Measurements from ENCODE around the gene STAG3.
"Not testable (repeated sequence)": the region's sequence is repeated elsewhere in the genome, so short reads cannot be mapped to it uniquely, and the experiment has no call there.

Gene STAG3

DNA sequence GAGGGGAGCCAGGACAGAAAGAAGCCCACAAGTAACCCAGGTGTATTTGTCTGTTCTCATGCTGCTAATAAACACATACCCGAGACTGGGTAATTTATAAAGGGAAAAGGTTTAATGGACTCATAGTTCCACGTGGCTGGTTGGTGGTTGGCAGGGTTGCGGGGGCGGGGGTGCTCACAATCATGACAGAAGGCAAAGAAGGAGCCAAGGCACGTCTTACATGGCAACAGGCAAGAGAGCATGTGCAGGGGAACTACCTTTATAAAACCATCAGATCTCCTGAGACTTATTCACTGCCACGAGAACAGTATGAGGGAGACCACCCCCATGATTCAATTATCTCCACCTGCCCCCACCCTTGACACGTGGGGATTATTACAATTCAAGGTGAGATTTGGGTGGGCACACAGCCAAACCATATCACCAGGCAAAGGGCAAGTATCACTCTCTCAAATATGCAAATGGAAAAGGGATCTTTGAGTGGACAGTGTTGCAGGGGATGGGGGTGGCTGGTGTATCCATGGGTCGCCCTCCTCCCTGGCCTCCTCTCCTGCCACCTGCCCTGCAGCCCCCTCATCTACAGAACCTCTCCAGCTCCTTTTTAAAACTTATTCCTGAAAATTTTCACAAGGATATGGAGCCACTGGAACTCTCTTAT, 57.1 kb downstream of the STAG3 start:
- not testable (repeated sequence) for H2AK5ac ChIP-seq (ENCODE audit: low read length); H3K4me3 ChIP-seq (ENCODE audit: low read depth, low read length); H3K9me3 ChIP-seq (ENCODE audit: insufficient read depth, low read depth, low read length); H2BK120ac ChIP-seq (ENCODE audit: insufficient read depth, low read length, poor library complexity); H2AFZ ChIP-seq (ENCODE audit: insufficient read depth, low read length, poor library complexity); H4K91ac ChIP-seq (ENCODE audit: low read depth, low read length); H2BK5ac ChIP-seq (ENCODE audit: low read depth, low read length, poor library complexity); H3K23ac ChIP-seq (ENCODE audit: low read length); H2BK12ac ChIP-seq (ENCODE audit: low read length); DNase-seq; H3K27ac ChIP-seq (ENCODE audit: low read depth, low read length); H3K79me1 ChIP-seq (ENCODE audit: low read length); H3K27me3 ChIP-seq (ENCODE audit: insufficient read depth, low read length); H4K12ac ChIP-seq (ENCODE audit: low read depth, low read length); H3K4me2 ChIP-seq (ENCODE audit: low read length); H3K79me2 ChIP-seq (ENCODE audit: control insufficient read depth, insufficient read depth, low read length, poor library complexity); H3K14ac ChIP-seq (ENCODE audit: low read length); H3K36me3 ChIP-seq (ENCODE audit: control insufficient read depth in 1 of 2, insufficient read depth in 2 of 2, low read length in 2 of 2); H3K9ac ChIP-seq (ENCODE audit: low read length); H3K18ac ChIP-seq (ENCODE audit: low read length); H3K4me1 ChIP-seq (ENCODE audit: control insufficient read depth in 1 of 2, insufficient read depth in 2 of 2, low read length in 2 of 2); H3K4ac ChIP-seq (ENCODE audit: low read depth, low read length); H4K8ac ChIP-seq (ENCODE audit: low read depth, low read length)
- no CpG with 5 or more reads among the region's 8 CpGs for WGBS (ENCODE audit: extremely low coverage, insufficient coverage, insufficient read length)

DNA sequence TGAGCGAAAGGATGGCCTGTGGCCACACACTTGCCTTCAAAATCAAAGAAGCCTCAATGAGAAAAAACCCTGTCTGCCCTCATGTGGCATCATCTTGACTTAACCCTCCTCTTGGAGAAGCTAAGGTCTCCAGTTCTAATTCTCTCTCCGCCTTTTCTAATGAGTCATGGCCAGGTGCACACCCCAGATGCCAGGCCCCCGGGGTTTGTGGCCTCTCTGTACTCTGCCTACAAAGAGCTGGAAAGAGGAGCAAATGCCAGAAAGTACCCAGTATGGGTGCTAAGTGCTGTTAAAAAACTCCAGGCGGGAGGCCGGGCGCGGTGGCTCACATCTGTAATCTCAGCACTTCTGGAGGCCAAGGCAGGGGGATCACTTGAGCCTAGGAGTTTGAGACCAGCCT, 62.3 kb downstream of the STAG3 start:
- not testable (repeated sequence) for H3K14ac ChIP-seq (ENCODE audit: low read length); H3K18ac ChIP-seq (ENCODE audit: low read length); H3K9me3 ChIP-seq (ENCODE audit: insufficient read depth, low read depth, low read length); H3K79me1 ChIP-seq (ENCODE audit: low read length); H2AK5ac ChIP-seq (ENCODE audit: low read length); H3K27me3 ChIP-seq (ENCODE audit: insufficient read depth, low read length); H3K4me1 ChIP-seq (ENCODE audit: control insufficient read depth in 1 of 2, insufficient read depth in 2 of 2, low read length in 2 of 2); H4K91ac ChIP-seq (ENCODE audit: low read depth, low read length); H2BK12ac ChIP-seq (ENCODE audit: low read length); H3K4ac ChIP-seq (ENCODE audit: low read depth, low read length); H3K4me3 ChIP-seq (ENCODE audit: low read depth, low read length); H3K79me2 ChIP-seq (ENCODE audit: control insufficient read depth, insufficient read depth, low read length, poor library complexity); H3K23ac ChIP-seq (ENCODE audit: low read length); H3K9ac ChIP-seq (ENCODE audit: low read length); H2BK5ac ChIP-seq (ENCODE audit: low read depth, low read length, poor library complexity); H4K12ac ChIP-seq (ENCODE audit: low read depth, low read length); H3K4me2 ChIP-seq (ENCODE audit: low read length); H3K27ac ChIP-seq (ENCODE audit: low read depth, low read length); H4K8ac ChIP-seq (ENCODE audit: low read depth, low read length); H2BK120ac ChIP-seq (ENCODE audit: insufficient read depth, low read length, poor library complexity); H3K36me3 ChIP-seq (ENCODE audit: control insufficient read depth in 1 of 2, insufficient read depth in 2 of 2, low read length in 2 of 2); H2AFZ ChIP-seq (ENCODE audit: insufficient read depth, low read length, poor library complexity); DNase-seq
- WGBS (ENCODE audit: extremely low coverage, insufficient coverage, insufficient read length): no CpG with 5 or more reads among the region's 7 CpGs

DNA sequence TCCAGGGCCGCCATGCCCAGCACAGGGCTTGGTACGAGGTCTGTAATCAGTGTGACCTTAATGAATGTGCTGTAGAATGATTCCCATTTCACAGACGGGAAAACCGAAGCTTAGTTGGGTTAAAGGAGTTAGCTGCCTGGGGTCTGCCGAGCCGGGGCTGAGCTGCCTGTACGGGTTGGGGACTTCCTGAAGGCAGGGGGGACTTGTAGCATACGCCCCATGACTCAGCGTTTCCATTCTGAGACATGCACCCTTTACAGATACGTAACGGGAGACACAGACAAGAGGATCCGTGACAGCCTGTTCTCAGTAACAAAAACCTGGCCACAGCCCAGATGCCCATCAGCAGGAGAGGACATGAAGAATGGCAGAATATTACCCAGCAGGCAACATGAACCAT, 65.7 kb downstream of the STAG3 start:
- no CpG with 5 or more reads among the region's 12 CpGs for WGBS (ENCODE audit: extremely low coverage, insufficient coverage, insufficient read length)
- not testable (repeated sequence) for H3K4ac ChIP-seq (ENCODE audit: low read depth, low read length); H3K4me3 ChIP-seq (ENCODE audit: low read depth, low read length); H4K8ac ChIP-seq (ENCODE audit: low read depth, low read length); H3K9me3 ChIP-seq (ENCODE audit: insufficient read depth, low read depth, low read length); DNase-seq; H3K18ac ChIP-seq (ENCODE audit: low read length); H3K4me2 ChIP-seq (ENCODE audit: low read length); H3K14ac ChIP-seq (ENCODE audit: low read length); H3K79me2 ChIP-seq (ENCODE audit: control insufficient read depth, insufficient read depth, low read length, poor library complexity); H2AFZ ChIP-seq (ENCODE audit: insufficient read depth, low read length, poor library complexity); H3K27ac ChIP-seq (ENCODE audit: low read depth, low read length); H2BK120ac ChIP-seq (ENCODE audit: insufficient read depth, low read length, poor library complexity); H3K79me1 ChIP-seq (ENCODE audit: low read length); H3K9ac ChIP-seq (ENCODE audit: low read length); H4K91ac ChIP-seq (ENCODE audit: low read depth, low read length); H3K36me3 ChIP-seq (ENCODE audit: control insufficient read depth in 1 of 2, insufficient read depth in 2 of 2, low read length in 2 of 2); H3K27me3 ChIP-seq (ENCODE audit: insufficient read depth, low read length); H2AK5ac ChIP-seq (ENCODE audit: low read length); H3K23ac ChIP-seq (ENCODE audit: low read length); H3K4me1 ChIP-seq (ENCODE audit: control insufficient read depth in 1 of 2, insufficient read depth in 2 of 2, low read length in 2 of 2); H2BK5ac ChIP-seq (ENCODE audit: low read depth, low read length, poor library complexity); H4K12ac ChIP-seq (ENCODE audit: low read depth, low read length); H2BK12ac ChIP-seq (ENCODE audit: low read length)

DNA sequence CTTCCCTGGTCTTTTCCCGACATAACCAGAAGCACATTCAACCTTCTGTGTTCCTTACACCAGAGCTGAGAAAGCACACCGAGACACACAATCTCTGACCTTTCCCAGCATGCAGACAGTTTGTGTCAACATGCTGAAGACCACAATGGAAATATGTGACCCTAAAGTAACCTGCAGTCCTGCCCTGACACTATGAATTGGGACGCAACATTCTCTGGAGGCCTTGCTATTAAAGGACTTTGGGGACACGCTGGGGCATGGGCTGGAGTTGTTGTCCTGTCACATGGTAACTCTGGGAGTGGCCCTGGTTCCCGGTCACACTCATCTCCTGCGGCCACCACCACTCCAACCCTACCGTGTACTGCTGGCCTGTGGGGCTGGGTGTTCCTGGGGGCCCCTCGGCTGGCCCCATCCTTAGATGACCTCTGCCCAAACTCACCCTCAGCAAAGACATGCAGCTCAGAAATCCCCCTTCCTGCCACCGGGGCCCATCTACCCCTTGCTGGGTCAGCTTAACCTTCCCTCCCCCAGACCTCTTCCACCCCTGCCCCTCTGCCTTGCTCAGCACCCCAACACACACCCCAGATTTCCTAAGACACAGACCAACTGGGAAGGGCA, 67.4 kb downstream of the STAG3 start:
- not testable (repeated sequence) for DNase-seq; H3K4ac ChIP-seq (ENCODE audit: low read depth, low read length); H3K79me2 ChIP-seq (ENCODE audit: control insufficient read depth, insufficient read depth, low read length, poor library complexity); H4K8ac ChIP-seq (ENCODE audit: low read depth, low read length); H3K27me3 ChIP-seq (ENCODE audit: insufficient read depth, low read length); H4K91ac ChIP-seq (ENCODE audit: low read depth, low read length); H3K9ac ChIP-seq (ENCODE audit: low read length); H3K14ac ChIP-seq (ENCODE audit: low read length); H3K4me3 ChIP-seq (ENCODE audit: low read depth, low read length); H3K4me2 ChIP-seq (ENCODE audit: low read length); H3K27ac ChIP-seq (ENCODE audit: low read depth, low read length); H3K79me1 ChIP-seq (ENCODE audit: low read length); H2BK12ac ChIP-seq (ENCODE audit: low read length); H2BK5ac ChIP-seq (ENCODE audit: low read depth, low read length, poor library complexity); H3K4me1 ChIP-seq (ENCODE audit: control insufficient read depth in 1 of 2, insufficient read depth in 2 of 2, low read length in 2 of 2); H2AK5ac ChIP-seq (ENCODE audit: low read length); H3K18ac ChIP-seq (ENCODE audit: low read length); H2BK120ac ChIP-seq (ENCODE audit: insufficient read depth, low read length, poor library complexity); H3K36me3 ChIP-seq (ENCODE audit: control insufficient read depth in 1 of 2, insufficient read depth in 2 of 2, low read length in 2 of 2); H2AFZ ChIP-seq (ENCODE audit: insufficient read depth, low read length, poor library complexity); H3K9me3 ChIP-seq (ENCODE audit: insufficient read depth, low read depth, low read length); H3K23ac ChIP-seq (ENCODE audit: low read length); H4K12ac ChIP-seq (ENCODE audit: low read depth, low read length)
- WGBS (ENCODE audit: extremely low coverage, insufficient coverage, insufficient read length): no CpG with 5 or more reads among the region's 9 CpGs

Data from trophoblast cell (in vitro differentiated cells and primary cell).